ENCODE data around the gene G2E3. TPM values are rescaled to one million over a fixed set of nuclear protein-coding genes. Genes with fewer than 3 reads are reported as not detected.
"Not testable (repeated sequence)": the region's sequence is repeated elsewhere in the genome, so short reads cannot be mapped to it uniquely, and the experiment has no call there.

The G2E3 gene
- total RNA-seq, 2 donors from 2014 or later = 44.8 to 80.1 TPM

- Histone ChIP-seq H3K4me1 (ENCODE audit: control insufficient read depth, insufficient read depth, low read length) (peaks cover 10% of the 10 kb centered on the region), H3K27me3 (ENCODE audit: control insufficient read depth, insufficient read depth, low read length, poor library complexity, severe bottlenecking) (no peaks in the 10 kb centered on the region), H3K4me3 (ENCODE audit: low read length) (no peak overlapping the region), H3K9me3 (ENCODE audit: control insufficient read depth, low read length) (no peaks in the 10 kb centered on the region), H3K27ac (ENCODE audit: low read depth, low read length) (no peak overlapping the region), H3K36me3 (ENCODE audit: control insufficient read depth, insufficient read depth, low read length) (no peaks in the 10 kb centered on the region), H3K9ac (ENCODE audit: extremely low read depth, low read length, poor library complexity, severe bottlenecking) (no peak overlapping the region)
- H3K4me3 Mint-ChIP-seq = no peak overlapping the region
- TF ChIP-seq CTCF (conservative IDR thresholded peaks at IDR 0.05) = no peak
- H3K27me3 Mint-ChIP-seq (ENCODE audit: insufficient read depth) = no peaks in the 10 kb centered on the region
- 89 to 100% methylated on average over 1 to 2 of the region's 2 CpGs for WGBS, 2 experiments (ENCODE audit: insufficient coverage in 1 of 2, insufficient read length in 1 of 2)
- H3K9me3 Mint-ChIP-seq = no peaks in the 10 kb centered on the region
- H3K36me3 Mint-ChIP-seq (ENCODE audit: low read depth) = no peaks in the 10 kb centered on the region
- no peak for DNase-seq
- H3K27ac Mint-ChIP-seq = no peak overlapping the region
- H3K4me1 Mint-ChIP-seq = peaks cover 83% of the 10 kb centered on the region
These were observed 15.0 kb downstream of the G2E3 start for GRCh38 chr14:30573966-30574365.

GRCh38 chr14:30574777-30575176 is 15.8 kb downstream of the G2E3 start:
- H3K36me3 Mint-ChIP-seq (ENCODE audit: low read depth); H3K9me3 Mint-ChIP-seq; H3K36me3 ChIP-seq (ENCODE audit: control insufficient read depth, insufficient read depth, low read length); H3K4me3 Mint-ChIP-seq; H3K27ac ChIP-seq (ENCODE audit: low read depth, low read length); H3K9me3 ChIP-seq (ENCODE audit: control insufficient read depth, low read length); H3K9ac ChIP-seq (ENCODE audit: extremely low read depth, low read length, poor library complexity, severe bottlenecking); H3K4me3 ChIP-seq (ENCODE audit: low read length); H3K27me3 Mint-ChIP-seq (ENCODE audit: insufficient read depth); DNase-seq; H3K27me3 ChIP-seq (ENCODE audit: control insufficient read depth, insufficient read depth, low read length, poor library complexity, severe bottlenecking): not testable (repeated sequence)
- 95 to 100% methylated on average over 1 to 3 of the region's 3 CpGs for WGBS, 2 experiments (ENCODE audit: insufficient coverage in 1 of 2, insufficient read length in 1 of 2)
- peak overlapping the region; percentile 75 for H3K27ac Mint-ChIP-seq
- H3K4me1 ChIP-seq (ENCODE audit: control insufficient read depth, insufficient read depth, low read length) = peaks cover 10% of the 10 kb centered on the region
- H3K4me1 Mint-ChIP-seq = peaks cover 78% of the 10 kb centered on the region

- peaks cover 10% of the 10 kb centered on the region for H3K4me1 ChIP-seq (ENCODE audit: control insufficient read depth, insufficient read depth, low read length)
- H3K27ac ChIP-seq (ENCODE audit: low read depth, low read length); DNase-seq; H3K9me3 Mint-ChIP-seq; H3K9ac ChIP-seq (ENCODE audit: extremely low read depth, low read length, poor library complexity, severe bottlenecking); H3K36me3 ChIP-seq (ENCODE audit: control insufficient read depth, insufficient read depth, low read length); H3K4me3 ChIP-seq (ENCODE audit: low read length); H3K4me3 Mint-ChIP-seq; H3K9me3 ChIP-seq (ENCODE audit: control insufficient read depth, low read length); H3K27me3 ChIP-seq (ENCODE audit: control insufficient read depth, insufficient read depth, low read length, poor library complexity, severe bottlenecking); H3K27me3 Mint-ChIP-seq (ENCODE audit: insufficient read depth); H3K36me3 Mint-ChIP-seq (ENCODE audit: low read depth): not testable (repeated sequence)
- H3K4me1 Mint-ChIP-seq = peaks cover 62% of the 10 kb centered on the region
- 100% methylated on average over 1 of the region's 1 CpG for WGBS, 2 experiments (ENCODE audit: insufficient coverage in 1 of 2, insufficient read length in 1 of 2)
- H3K27ac Mint-ChIP-seq = peak overlapping the region; percentile 3
These were observed 17.4 kb downstream of the G2E3 start for GRCh38 chr14:30576333-30576732.

GRCh38 chr14:30580616-30581282 is 21.8 kb downstream of the G2E3 start:
- H3K27ac ChIP-seq (ENCODE audit: low read depth, low read length) = no peak overlapping the region
- Mint-ChIP-seq H3K36me3 (ENCODE audit: low read depth) (peaks cover 39% of the 10 kb centered on the region), H3K4me3 (no peak overlapping the region), H3K27me3 (ENCODE audit: insufficient read depth) (no peaks in the 10 kb centered on the region), H3K9me3 (peaks cover 24% of the 10 kb centered on the region), H3K27ac (no peak overlapping the region), H3K4me1 (peaks cover 25% of the 10 kb centered on the region)
- DNase-seq = no peak
- peaks cover 10% of the 10 kb centered on the region for H3K4me1 ChIP-seq (ENCODE audit: control insufficient read depth, insufficient read depth, low read length)
- 100% methylated on average over 1 of the region's 2 CpGs; no CpG with 5 or more reads in 1 of the 2 experiments for WGBS, 2 experiments (ENCODE audit: insufficient coverage in 1 of 2, insufficient read length in 1 of 2)
- no peaks in the 10 kb centered on the region for H3K27me3 ChIP-seq (ENCODE audit: control insufficient read depth, insufficient read depth, low read length, poor library complexity, severe bottlenecking)
- peaks cover 40% of the 10 kb centered on the region for H3K36me3 ChIP-seq (ENCODE audit: control insufficient read depth, insufficient read depth, low read length)
- H3K9ac ChIP-seq (ENCODE audit: extremely low read depth, low read length, poor library complexity, severe bottlenecking) = no peak overlapping the region
- no peak for TF ChIP-seq CTCF (conservative IDR thresholded peaks at IDR 0.05)
- peaks cover 27% of the 10 kb centered on the region for H3K9me3 ChIP-seq (ENCODE audit: control insufficient read depth, low read length)
- H3K4me3 ChIP-seq (ENCODE audit: low read length) = no peak overlapping the region

Measured in endodermal cell (in vitro differentiated cells).